Tibial nerve (tissue), 4 donors: ENCODE measurements around the gene TFAP2E.

ENCODE experiments used
- CTCF ChIP-seq, 5 experiments: fragments of 200-600 bp in 3 of 5; fragments of 450-650 bp in 2 of 5; sonication (generic) in 3 of 5; IDR thresholded peaks; one replicate each; pipeline ENCODE4 v1.5.1; 2016 to 2019; ENCODE audit warnings: antibody characterized with exemption in 5 of 5, mild to moderate bottlenecking in 3 of 5, moderate library complexity in 2 of 5
- EP300 ChIP-seq, 2 donors: sonication (generic); formaldehyde crosslinking; IDR thresholded peaks; one replicate each; pipeline ENCODE4 v1.6.1; 2017; ENCODE audit warnings: antibody characterized with exemption in 2 of 2, mild to moderate bottlenecking in 1 of 2
- POLR2A ChIP-seq, 2 donors: fragments of 450-650 bp; IDR thresholded peaks; one replicate each; pipeline ENCODE4 v1.6.1; 2017; ENCODE audit warnings: antibody characterized with exemption in 2 of 2, mild to moderate bottlenecking in 2 of 2, moderate library complexity in 2 of 2

GRCh38 chr1:35555212-35555584 is 17.9 kb upstream of the TFAP2E start:
- TF ChIP-seq POLR2A (IDR thresholded peaks at IDR 0.05), result no peak
- TF ChIP-seq CTCF (IDR thresholded peaks at IDR 0.05), result no peak
- TF ChIP-seq EP300 (IDR thresholded peaks at IDR 0.05), result no peak
